GM13976 (cell line): ENCODE data around the gene ATP6V0A4.
"Not testable (repeated sequence)": the region's sequence is repeated elsewhere in the genome, so short reads cannot be mapped to it uniquely, and the experiment has no call there.

Experiments
- DNase-seq: peaks from one replicate; pipeline ENCODE4 v3.0.0; 2012; ENCODE audit warnings: low spot score
- CTCF ChIP-seq: IDR thresholded peaks from 2 replicates; pipeline ENCODE4 v1.5.1; 2012; ENCODE audit warnings: borderline replicate concordance, mild to moderate bottlenecking; ENCODE audit not compliant: insufficient read depth; ENCODE audit errors: extremely low read depth, missing control alignments, control extremely low read depth
- in situ Hi-C: fragments of 300-500 bp; cut with MboI; formaldehyde crosslinking; loops from one replicate; pipeline ENCODE4 v1.12.0; 2022; ENCODE audit warnings: low sequenced_read_pairs, mixed read lengths, inconsistent platforms; ENCODE audit not compliant: unreplicated experiment

ATP6V0A4 gene

GRCh38 chr7:138822867-138823535 is 25.0 kb upstream of the ATP6V0A4 start:
- in situ Hi-C loops = no loop called here
- DNase-seq = no peak
- TF ChIP-seq CTCF = no peak

GRCh38 chr7:138821912-138822311 is 23.9 kb upstream of the ATP6V0A4 start:
- in situ Hi-C loops = no loop called here
- no peak for DNase-seq
- no peak for TF ChIP-seq CTCF

- DNase-seq = no peak
- TF ChIP-seq CTCF = no peak
- in situ Hi-C loops = no loop called here
Observed at GRCh38 chr7:138819625-138820024, 21.6 kb upstream of the ATP6V0A4 start.

GRCh38 chr7:138816650-138817049 is 18.7 kb upstream of the ATP6V0A4 start:
- DNase-seq = no peak
- in situ Hi-C loops = no loop called here
- TF ChIP-seq CTCF = no peak

- no peak for TF ChIP-seq CTCF
- in situ Hi-C loops = no loop called here
Observed at GRCh38 chr7:138814816-138815332, 16.9 kb upstream of the ATP6V0A4 start.

GRCh38 chr7:138813945-138814344 is 15.9 kb upstream of the ATP6V0A4 start:
- TF ChIP-seq CTCF = no peak
- in situ Hi-C loops = no loop called here

More at GRCh38 chr7:138814816-138815332, 16.9 kb upstream of the ATP6V0A4 start:
- DNase-seq = no peak

GRCh38 chr7:138811327-138811726 is 13.3 kb upstream of the ATP6V0A4 start:
- DNase-seq, in situ Hi-C loops: not testable (repeated sequence)

More at GRCh38 chr7:138813945-138814344, 15.9 kb upstream of the ATP6V0A4 start:
- no peak for DNase-seq
